C4-2B (cell line): Measurements from ENCODE around the gene ASAP2.

Experiments used
- ZFX ChIP-seq: fragments of 450-650 bp; IDR thresholded peaks from 2 replicates; pipeline ENCODE4 v1.6.1; 2017
- TF ChIP-seq, protein P1 (sequence below): fragments of 450-650 bp; conservative IDR thresholded peaks from 2 replicates; pipeline ENCODE4 v1.5.1; 2017; ENCODE audit warnings: mild to moderate bottlenecking

DNA sequence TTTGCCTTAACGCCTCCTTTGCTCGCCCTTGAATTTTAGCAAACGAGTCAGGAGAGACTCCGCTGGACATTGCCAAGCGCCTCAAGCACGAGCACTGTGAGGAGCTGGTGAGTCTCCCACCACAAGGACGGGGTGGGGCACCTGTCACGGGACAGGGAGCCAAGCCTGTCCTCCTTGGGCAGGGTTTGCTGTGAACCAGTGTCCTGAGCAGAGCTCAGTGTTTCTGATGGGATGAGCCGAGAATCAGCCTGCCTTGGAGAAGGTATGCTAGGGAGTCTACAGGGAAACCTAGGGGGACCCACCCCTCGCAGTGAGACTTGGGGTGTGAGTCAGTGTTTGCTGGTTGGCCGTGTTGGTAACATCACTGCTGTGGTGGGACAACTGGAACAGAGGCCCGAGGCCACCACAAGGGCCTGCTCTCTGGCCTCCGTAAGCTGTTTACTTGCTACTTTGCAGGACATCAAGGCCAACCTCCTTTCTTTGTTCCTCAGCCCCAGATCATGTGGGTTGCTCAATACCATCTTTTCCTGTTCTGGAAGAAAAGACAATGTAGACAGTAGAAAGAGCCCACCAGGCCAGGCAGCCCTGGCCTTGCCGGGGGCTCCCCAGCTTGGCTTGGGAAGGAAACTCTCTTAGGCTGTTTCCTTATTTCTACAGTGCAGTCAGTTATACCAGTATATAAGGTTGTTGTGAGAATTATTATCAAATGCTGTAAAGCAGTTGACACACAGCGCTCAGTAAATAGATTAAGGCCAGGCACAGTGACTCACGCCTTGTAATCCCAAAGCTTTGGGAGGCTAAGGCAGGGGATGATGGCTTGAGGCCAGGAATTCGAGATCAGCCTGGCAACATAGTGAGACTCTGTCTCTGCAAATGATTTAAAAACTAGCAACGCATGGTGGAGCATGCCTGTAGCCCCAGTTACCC is 174.4 kb downstream of the ASAP2 start:
- TF ChIP-seq, protein P1, sequence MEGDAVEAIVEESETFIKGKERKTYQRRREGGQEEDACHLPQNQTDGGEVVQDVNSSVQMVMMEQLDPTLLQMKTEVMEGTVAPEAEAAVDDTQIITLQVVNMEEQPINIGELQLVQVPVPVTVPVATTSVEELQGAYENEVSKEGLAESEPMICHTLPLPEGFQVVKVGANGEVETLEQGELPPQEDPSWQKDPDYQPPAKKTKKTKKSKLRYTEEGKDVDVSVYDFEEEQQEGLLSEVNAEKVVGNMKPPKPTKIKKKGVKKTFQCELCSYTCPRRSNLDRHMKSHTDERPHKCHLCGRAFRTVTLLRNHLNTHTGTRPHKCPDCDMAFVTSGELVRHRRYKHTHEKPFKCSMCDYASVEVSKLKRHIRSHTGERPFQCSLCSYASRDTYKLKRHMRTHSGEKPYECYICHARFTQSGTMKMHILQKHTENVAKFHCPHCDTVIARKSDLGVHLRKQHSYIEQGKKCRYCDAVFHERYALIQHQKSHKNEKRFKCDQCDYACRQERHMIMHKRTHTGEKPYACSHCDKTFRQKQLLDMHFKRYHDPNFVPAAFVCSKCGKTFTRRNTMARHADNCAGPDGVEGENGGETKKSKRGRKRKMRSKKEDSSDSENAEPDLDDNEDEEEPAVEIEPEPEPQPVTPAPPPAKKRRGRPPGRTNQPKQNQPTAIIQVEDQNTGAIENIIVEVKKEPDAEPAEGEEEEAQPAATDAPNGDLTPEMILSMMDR, result no peak
- TF ChIP-seq ZFX, result no peak
